Stomach (tissue), 4 donors: Measurements from ENCODE around the gene LUZP2.

Source experiments
- EP300 ChIP-seq: sonication (generic); formaldehyde crosslinking; IDR thresholded peaks from one replicate; pipeline ENCODE4 v1.6.1; 2017; ENCODE audit warnings: antibody characterized with exemption
- POLR2A ChIP-seq, 4 donors: fragments of 450-650 bp; IDR thresholded peaks; one replicate each; pipeline ENCODE4 v1.6.1; 2016; ENCODE audit warnings: antibody characterized with exemption in 4 of 4, control low read depth in 2 of 4, mild to moderate bottlenecking in 1 of 4, moderate library complexity in 1 of 4
- TF ChIP-seq, protein P1 (sequence below), 7 experiments: fragments of 450-650 bp in 4 of 7; fragments of 200-600 bp in 3 of 7; sonication (generic) in 3 of 7; IDR thresholded peaks; one replicate each; pipeline ENCODE4 v1.5.1; 2016 to 2019; ENCODE audit warnings: antibody characterized with exemption in 7 of 7, control low read depth in 2 of 7, mild to moderate bottlenecking in 1 of 7

- TF ChIP-seq, protein P1, sequence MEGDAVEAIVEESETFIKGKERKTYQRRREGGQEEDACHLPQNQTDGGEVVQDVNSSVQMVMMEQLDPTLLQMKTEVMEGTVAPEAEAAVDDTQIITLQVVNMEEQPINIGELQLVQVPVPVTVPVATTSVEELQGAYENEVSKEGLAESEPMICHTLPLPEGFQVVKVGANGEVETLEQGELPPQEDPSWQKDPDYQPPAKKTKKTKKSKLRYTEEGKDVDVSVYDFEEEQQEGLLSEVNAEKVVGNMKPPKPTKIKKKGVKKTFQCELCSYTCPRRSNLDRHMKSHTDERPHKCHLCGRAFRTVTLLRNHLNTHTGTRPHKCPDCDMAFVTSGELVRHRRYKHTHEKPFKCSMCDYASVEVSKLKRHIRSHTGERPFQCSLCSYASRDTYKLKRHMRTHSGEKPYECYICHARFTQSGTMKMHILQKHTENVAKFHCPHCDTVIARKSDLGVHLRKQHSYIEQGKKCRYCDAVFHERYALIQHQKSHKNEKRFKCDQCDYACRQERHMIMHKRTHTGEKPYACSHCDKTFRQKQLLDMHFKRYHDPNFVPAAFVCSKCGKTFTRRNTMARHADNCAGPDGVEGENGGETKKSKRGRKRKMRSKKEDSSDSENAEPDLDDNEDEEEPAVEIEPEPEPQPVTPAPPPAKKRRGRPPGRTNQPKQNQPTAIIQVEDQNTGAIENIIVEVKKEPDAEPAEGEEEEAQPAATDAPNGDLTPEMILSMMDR (IDR thresholded peaks at IDR 0.05), result no peak
- no peak for TF ChIP-seq EP300
- TF ChIP-seq POLR2A (IDR thresholded peaks at IDR 0.05), result no peak
These were observed 406.7 kb downstream of the LUZP2 start for GRCh38 chr11:24903555-24903954.
